ENCODE results near the gene CLDN17.
A peak's percentile ranks its signal among the peaks of the same experiment; 100 is the strongest.

CLDN17 gene

GRCh38 chr21:30166705-30167104 lies at the start of gene CLDN17:
Gene CLDN17 (minus strand): TSS chr21:30166805. CDS start chr21:30166617, 188 bp downstream.
- no peak for DNase-seq

GRCh38 chr21:30216041-30216723 lies 49.6 kb upstream of the CLDN17 start, which contains the start of gene CLDN8:
Gene CLDN8 (minus strand): TSS chr21:30216097. CDS start chr21:30215925, 172 bp downstream.
- DNase-seq = no peak

GRCh38 chr21:30211071-30211470 lies 44.5 kb upstream of the CLDN17 start:
- no peak for DNase-seq

GRCh38 chr21:30209601-30210000 lies 43.0 kb upstream of the CLDN17 start:
- peak; percentile 67 for DNase-seq

GRCh38 chr21:30207252-30207579 lies 40.6 kb upstream of the CLDN17 start:
- no peak for DNase-seq

GRCh38 chr21:30206551-30207251 lies 40.1 kb upstream of the CLDN17 start:
- no peak for DNase-seq

GRCh38 chr21:30200000-30200399 lies 33.4 kb upstream of the CLDN17 start:
- no peak for DNase-seq

- DNase-seq = no peak
These were observed 28.2 kb upstream of the CLDN17 start for GRCh38 chr21:30194701-30195299.

- no peak for DNase-seq
These were observed 26.6 kb upstream of the CLDN17 start for GRCh38 chr21:30193201-30193600.

- DNase-seq = no peak
These were observed 23.9 kb upstream of the CLDN17 start for GRCh38 chr21:30190554-30190953.

- no peak for DNase-seq
These were observed 23.2 kb upstream of the CLDN17 start for GRCh38 chr21:30189773-30190172.

GRCh38 chr21:30186242-30186641 lies 19.6 kb upstream of the CLDN17 start:
- no peak for DNase-seq

- no peak for DNase-seq
These were observed 1.5 kb upstream of the CLDN17 start for GRCh38 chr21:30168086-30168485.

- DNase-seq = no peak
These were observed 434 bp downstream of the CLDN17 start for GRCh38 chr21:30166171-30166570.

GRCh38 chr21:30164796-30165195 lies 1.8 kb downstream of the CLDN17 start:
- no peak for DNase-seq

GRCh38 chr21:30153697-30154340 lies 12.8 kb downstream of the CLDN17 start:
- no peak for DNase-seq

GRCh38 chr21:30152792-30153191 lies 13.8 kb downstream of the CLDN17 start:
- DNase-seq = no peak

- DNase-seq = no peak
These were observed 17.7 kb downstream of the CLDN17 start for GRCh38 chr21:30148906-30149305.

GRCh38 chr21:30146558-30147282 lies 19.9 kb downstream of the CLDN17 start:
- DNase-seq = no peak

- no peak for DNase-seq
These were observed 28.1 kb downstream of the CLDN17 start for GRCh38 chr21:30138483-30138882.

GRCh38 chr21:30129246-30129645 lies 37.4 kb downstream of the CLDN17 start:
- no peak for DNase-seq

GRCh38 chr21:30126576-30126975 lies 40.0 kb downstream of the CLDN17 start:
- no peak for DNase-seq

- no peak for DNase-seq
These were observed 49.0 kb downstream of the CLDN17 start for GRCh38 chr21:30117631-30118030.
